SK-N-SH treated with all-trans-retinoic acid at 6 μM for 48 hours (cell line): ENCODE measurements around the gene ZNF524.

Source experiments
- ATAC-seq: fragments of 200-7000 bp; cut with Tn5 transposase; 3 replicates; pipeline ENCODE4 v1.9.1; 2020; ENCODE audit warnings: mild to moderate bottlenecking, moderate library complexity
- ARNTL ChIP-seq: fragments of 450-650 bp; formaldehyde crosslinking; IDR thresholded peaks from 2 replicates; pipeline ENCODE4 v1.5.0; 2020; ENCODE audit warnings: low read depth, mild to moderate bottlenecking, moderate library complexity, borderline replicate concordance
- BACH2 ChIP-seq: fragments of 250-450 bp; sonication (Bioruptor Pico); IDR thresholded peaks from 2 replicates; pipeline ENCODE4 v1.9.0; 2021; ENCODE audit warnings: mild to moderate bottlenecking, borderline replicate concordance
- CSDC2 ChIP-seq: fragments of 250-450 bp; sonication (Bioruptor Pico); IDR thresholded peaks from 2 replicates; pipeline ENCODE4 v1.5.0; 2020; ENCODE audit warnings: mild to moderate bottlenecking, moderate library complexity
- ESRRG ChIP-seq: fragments of 250-450 bp; sonication (Bioruptor Pico); IDR thresholded peaks from 2 replicates; pipeline ENCODE4 v1.6.1; 2021; ENCODE audit warnings: mild to moderate bottlenecking
- ISL1 ChIP-seq: fragments of 250-450 bp; sonication (Bioruptor Pico); IDR thresholded peaks from 2 replicates; pipeline ENCODE4 v2.1.2; 2022; ENCODE audit warnings: mild to moderate bottlenecking, moderate library complexity
- OSR1 ChIP-seq: fragments of 250-450 bp; sonication (Bioruptor Pico); IDR thresholded peaks from 2 replicates; pipeline ENCODE4 v1.8.0; 2022; ENCODE audit warnings: moderate library complexity, mild to moderate bottlenecking, inconsistent platforms
- PPARA ChIP-seq: fragments of 250-450 bp; sonication (Bioruptor Pico); IDR thresholded peaks from 2 replicates; pipeline ENCODE4 v1.5.0; 2020; ENCODE audit warnings: mild to moderate bottlenecking, borderline replicate concordance
- RARB ChIP-seq: fragments of 250-450 bp; sonication (Bioruptor Pico); IDR thresholded peaks from 2 replicates; pipeline ENCODE4 v1.8.0; 2021; ENCODE audit warnings: mild to moderate bottlenecking, moderate library complexity
- SNAI2 ChIP-seq: fragments of 250-450 bp; sonication (Bioruptor Pico); IDR thresholded peaks from 2 replicates; pipeline ENCODE4 v1.5.0; 2020; ENCODE audit warnings: mild to moderate bottlenecking, moderate library complexity
- TCF4 ChIP-seq: fragments of 250-450 bp; sonication (Bioruptor Pico); IDR thresholded peaks from 2 replicates; pipeline ENCODE4 v1.8.0; 2021; ENCODE audit warnings: mild to moderate bottlenecking, moderate library complexity, borderline replicate concordance
- TOX ChIP-seq: fragments of 250-450 bp; sonication (Bioruptor Pico); IDR thresholded peaks from 2 replicates; pipeline ENCODE4 v1.8.0; 2021; ENCODE audit warnings: mild to moderate bottlenecking, moderate library complexity, borderline replicate concordance
- ZC3H10 ChIP-seq: fragments of 250-450 bp; sonication (Bioruptor Pico); IDR thresholded peaks from 2 replicates; pipeline ENCODE4 v1.5.1; 2021; ENCODE audit warnings: mild to moderate bottlenecking, moderate library complexity
- ZFP3 ChIP-seq: fragments of 250-450 bp; sonication (Bioruptor Pico); IDR thresholded peaks from 2 replicates; pipeline ENCODE4 v1.5.0; 2020; ENCODE audit warnings: mild to moderate bottlenecking, moderate library complexity
- ZFP30 ChIP-seq: fragments of 450-650 bp; formaldehyde crosslinking; IDR thresholded peaks from 2 replicates; pipeline ENCODE4 v1.5.0; 2022; ENCODE audit warnings: mild to moderate bottlenecking, moderate library complexity
- ZNF565 ChIP-seq: fragments of 450-650 bp; formaldehyde crosslinking; conservative IDR thresholded peaks from 2 replicates; pipeline ENCODE4 v1.5.0; 2020; ENCODE audit warnings: low read depth, mild to moderate bottlenecking, moderate library complexity
- ZNF70 ChIP-seq: fragments of 450-650 bp; formaldehyde crosslinking; IDR thresholded peaks from 2 replicates; pipeline ENCODE4 v1.5.0; 2020; ENCODE audit warnings: mild to moderate bottlenecking, moderate library complexity
- TF ChIP-seq, protein P1 (sequence below): fragments of 250-450 bp; sonication (Bioruptor Pico); IDR thresholded peaks from 2 replicates; pipeline ENCODE4 v1.8.0; 2020; ENCODE audit warnings: mild to moderate bottlenecking, moderate library complexity, borderline replicate concordance
- TF ChIP-seq, protein P2 (sequence below): fragments of 250-450 bp; sonication (Bioruptor Pico); IDR thresholded peaks from 2 replicates; pipeline ENCODE4 v1.5.0; 2020; ENCODE audit warnings: mild to moderate bottlenecking, moderate library complexity
- TF ChIP-seq, protein P3 (sequence below): fragments of 250-450 bp; sonication (Bioruptor Pico); IDR thresholded peaks from 2 replicates; pipeline ENCODE4 v1.5.1; 2021; ENCODE audit warnings: mild to moderate bottlenecking, moderate library complexity
- TF ChIP-seq, protein P4 (sequence below): fragments of 250-450 bp; sonication (Bioruptor Pico); IDR thresholded peaks from 2 replicates; pipeline ENCODE4 v1.8.0; 2021; ENCODE audit warnings: low read depth, mild to moderate bottlenecking, moderate library complexity, borderline replicate concordance
- TF ChIP-seq, protein P5 (sequence below): fragments of 250-450 bp; sonication (Bioruptor Pico); IDR thresholded peaks from 2 replicates; pipeline ENCODE4 v1.5.1; 2020; ENCODE audit warnings: low read depth, mild to moderate bottlenecking, moderate library complexity

ZNF524 gene

DNA sequence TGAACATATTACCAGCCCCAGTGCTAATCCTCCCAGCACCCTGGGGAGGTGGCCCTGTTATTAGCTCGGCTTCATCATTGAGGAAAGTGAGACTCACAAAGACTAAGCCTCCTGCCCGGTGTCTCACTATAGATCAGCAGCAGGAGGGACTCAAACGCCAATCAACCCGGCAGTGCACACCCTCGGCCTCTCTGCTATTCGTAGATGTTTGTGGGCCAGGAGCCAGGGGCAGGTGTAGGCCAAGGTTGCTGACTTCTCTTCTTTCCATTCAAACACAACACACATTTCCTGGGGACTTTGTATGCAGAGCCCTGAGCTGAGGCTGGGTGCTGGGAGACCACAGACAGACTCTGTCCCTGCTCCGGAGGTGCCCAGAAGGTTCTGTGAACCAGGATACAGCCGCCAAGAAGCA lies 45.3 kb upstream of the ZNF524 start:
- TF ChIP-seq ZNF70 (CRISPR knock-in tag) (no peak), OSR1 (no peak), TOX (no peak)
- TF ChIP-seq, protein P1, sequence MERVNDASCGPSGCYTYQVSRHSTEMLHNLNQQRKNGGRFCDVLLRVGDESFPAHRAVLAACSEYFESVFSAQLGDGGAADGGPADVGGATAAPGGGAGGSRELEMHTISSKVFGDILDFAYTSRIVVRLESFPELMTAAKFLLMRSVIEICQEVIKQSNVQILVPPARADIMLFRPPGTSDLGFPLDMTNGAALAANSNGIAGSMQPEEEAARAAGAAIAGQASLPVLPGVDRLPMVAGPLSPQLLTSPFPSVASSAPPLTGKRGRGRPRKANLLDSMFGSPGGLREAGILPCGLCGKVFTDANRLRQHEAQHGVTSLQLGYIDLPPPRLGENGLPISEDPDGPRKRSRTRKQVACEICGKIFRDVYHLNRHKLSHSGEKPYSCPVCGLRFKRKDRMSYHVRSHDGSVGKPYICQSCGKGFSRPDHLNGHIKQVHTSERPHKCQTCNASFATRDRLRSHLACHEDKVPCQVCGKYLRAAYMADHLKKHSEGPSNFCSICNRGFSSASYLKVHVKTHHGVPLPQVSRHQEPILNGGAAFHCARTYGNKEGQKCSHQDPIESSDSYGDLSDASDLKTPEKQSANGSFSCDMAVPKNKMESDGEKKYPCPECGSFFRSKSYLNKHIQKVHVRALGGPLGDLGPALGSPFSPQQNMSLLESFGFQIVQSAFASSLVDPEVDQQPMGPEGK (CRISPR knock-in tag) = no peak
- TF ChIP-seq, all 23 proteins: peak for 0
- no peak for ATAC-seq

DNA sequence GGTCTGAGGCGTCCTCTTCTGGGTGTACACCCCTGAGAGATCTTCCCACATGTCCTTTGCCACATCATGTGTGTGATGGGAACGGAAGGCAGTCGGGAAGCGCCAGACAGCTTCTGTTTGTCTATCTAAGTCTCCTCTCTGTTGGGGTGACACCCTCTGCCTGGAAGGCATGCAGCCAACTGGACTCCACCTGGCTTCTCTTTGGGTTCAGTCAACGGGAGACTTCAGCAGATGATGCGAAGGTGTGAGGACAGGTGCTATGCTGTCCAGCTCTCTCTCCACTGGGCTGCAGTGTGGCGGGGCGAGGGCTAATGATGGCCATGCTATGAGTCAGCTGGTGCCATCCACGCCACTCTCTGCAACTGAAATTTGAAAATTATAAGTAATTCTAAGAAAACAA lies 40.4 kb upstream of the ZNF524 start:
- TF ChIP-seq SNAI2 (CRISPR knock-in tag) (no peak), ZC3H10 (CRISPR knock-in tag) (no peak), ZFP30 (CRISPR knock-in tag) (no peak), BACH2 (CRISPR knock-in tag) (no peak), CSDC2 (CRISPR knock-in tag) (no peak), ZNF70 (CRISPR knock-in tag) (no peak), ESRRG (CRISPR knock-in tag) (no peak), ZNF565 (no peak), ISL1 (CRISPR knock-in tag) (no peak), RARB (CRISPR knock-in tag) (no peak), ARNTL (CRISPR knock-in tag) (no peak), OSR1 (no peak), PPARA (CRISPR knock-in tag) (no peak), ZFP3 (CRISPR knock-in tag) (no peak)
- TF ChIP-seq, protein P2, sequence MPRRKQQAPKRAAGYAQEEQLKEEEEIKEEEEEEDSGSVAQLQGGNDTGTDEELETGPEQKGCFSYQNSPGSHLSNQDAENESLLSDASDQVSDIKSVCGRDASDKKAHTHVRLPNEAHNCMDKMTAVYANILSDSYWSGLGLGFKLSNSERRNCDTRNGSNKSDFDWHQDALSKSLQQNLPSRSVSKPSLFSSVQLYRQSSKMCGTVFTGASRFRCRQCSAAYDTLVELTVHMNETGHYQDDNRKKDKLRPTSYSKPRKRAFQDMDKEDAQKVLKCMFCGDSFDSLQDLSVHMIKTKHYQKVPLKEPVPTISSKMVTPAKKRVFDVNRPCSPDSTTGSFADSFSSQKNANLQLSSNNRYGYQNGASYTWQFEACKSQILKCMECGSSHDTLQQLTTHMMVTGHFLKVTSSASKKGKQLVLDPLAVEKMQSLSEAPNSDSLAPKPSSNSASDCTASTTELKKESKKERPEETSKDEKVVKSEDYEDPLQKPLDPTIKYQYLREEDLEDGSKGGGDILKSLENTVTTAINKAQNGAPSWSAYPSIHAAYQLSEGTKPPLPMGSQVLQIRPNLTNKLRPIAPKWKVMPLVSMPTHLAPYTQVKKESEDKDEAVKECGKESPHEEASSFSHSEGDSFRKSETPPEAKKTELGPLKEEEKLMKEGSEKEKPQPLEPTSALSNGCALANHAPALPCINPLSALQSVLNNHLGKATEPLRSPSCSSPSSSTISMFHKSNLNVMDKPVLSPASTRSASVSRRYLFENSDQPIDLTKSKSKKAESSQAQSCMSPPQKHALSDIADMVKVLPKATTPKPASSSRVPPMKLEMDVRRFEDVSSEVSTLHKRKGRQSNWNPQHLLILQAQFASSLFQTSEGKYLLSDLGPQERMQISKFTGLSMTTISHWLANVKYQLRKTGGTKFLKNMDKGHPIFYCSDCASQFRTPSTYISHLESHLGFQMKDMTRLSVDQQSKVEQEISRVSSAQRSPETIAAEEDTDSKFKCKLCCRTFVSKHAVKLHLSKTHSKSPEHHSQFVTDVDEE (CRISPR knock-in tag) = no peak
- TF ChIP-seq, protein P3, sequence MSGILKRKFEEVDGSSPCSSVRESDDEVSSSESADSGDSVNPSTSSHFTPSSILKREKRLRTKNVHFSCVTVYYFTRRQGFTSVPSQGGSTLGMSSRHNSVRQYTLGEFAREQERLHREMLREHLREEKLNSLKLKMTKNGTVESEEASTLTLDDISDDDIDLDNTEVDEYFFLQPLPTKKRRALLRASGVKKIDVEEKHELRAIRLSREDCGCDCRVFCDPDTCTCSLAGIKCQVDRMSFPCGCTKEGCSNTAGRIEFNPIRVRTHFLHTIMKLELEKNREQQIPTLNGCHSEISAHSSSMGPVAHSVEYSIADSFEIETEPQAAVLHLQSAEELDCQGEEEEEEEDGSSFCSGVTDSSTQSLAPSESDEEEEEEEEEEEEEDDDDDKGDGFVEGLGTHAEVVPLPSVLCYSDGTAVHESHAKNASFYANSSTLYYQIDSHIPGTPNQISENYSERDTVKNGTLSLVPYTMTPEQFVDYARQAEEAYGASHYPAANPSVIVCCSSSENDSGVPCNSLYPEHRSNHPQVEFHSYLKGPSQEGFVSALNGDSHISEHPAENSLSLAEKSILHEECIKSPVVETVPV = no peak
- TF ChIP-seq, protein P4, sequence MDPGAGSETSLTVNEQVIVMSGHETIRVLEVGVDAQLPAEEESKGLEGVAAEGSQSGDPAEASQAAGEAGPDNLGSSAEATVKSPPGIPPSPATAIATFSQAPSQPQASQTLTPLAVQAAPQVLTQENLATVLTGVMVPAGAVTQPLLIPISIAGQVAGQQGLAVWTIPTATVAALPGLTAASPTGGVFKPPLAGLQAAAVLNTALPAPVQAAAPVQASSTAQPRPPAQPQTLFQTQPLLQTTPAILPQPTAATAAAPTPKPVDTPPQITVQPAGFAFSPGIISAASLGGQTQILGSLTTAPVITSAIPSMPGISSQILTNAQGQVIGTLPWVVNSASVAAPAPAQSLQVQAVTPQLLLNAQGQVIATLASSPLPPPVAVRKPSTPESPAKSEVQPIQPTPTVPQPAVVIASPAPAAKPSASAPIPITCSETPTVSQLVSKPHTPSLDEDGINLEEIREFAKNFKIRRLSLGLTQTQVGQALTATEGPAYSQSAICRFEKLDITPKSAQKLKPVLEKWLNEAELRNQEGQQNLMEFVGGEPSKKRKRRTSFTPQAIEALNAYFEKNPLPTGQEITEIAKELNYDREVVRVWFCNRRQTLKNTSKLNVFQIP (CRISPR knock-in tag) = no peak
- ATAC-seq = no peak

DNA sequence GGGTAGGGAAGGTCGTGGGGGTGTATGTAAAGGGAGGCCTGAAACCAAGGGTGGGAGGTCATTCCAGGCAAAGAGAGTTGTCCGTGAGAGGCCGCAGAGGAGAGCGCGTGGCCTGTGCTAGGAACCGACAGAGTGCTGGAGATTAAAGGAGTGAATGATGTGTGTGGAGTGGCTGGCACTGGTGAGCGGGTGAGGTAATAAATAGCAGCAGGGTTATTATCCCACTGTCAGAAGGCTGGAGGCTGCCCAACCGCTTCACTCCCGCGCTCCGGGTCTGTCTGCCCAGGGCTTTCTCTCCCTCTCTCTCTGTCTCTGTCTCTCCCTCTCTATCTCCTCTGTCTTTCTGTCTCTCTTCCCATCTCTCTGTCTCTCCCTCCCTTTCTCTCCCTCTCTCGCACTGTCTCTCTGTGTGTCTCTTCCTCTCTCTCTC lies 36.8 kb upstream of the ZNF524 start:
- peak; percentile 82 for ATAC-seq
- TF ChIP-seq PPARA (CRISPR knock-in tag) (no peak), ZFP3 (CRISPR knock-in tag) (no peak), RARB (CRISPR knock-in tag) (no peak), ZFP30 (CRISPR knock-in tag) (no peak), OSR1 (no peak), TCF4 (no peak)
- TF ChIP-seq, protein P5, sequence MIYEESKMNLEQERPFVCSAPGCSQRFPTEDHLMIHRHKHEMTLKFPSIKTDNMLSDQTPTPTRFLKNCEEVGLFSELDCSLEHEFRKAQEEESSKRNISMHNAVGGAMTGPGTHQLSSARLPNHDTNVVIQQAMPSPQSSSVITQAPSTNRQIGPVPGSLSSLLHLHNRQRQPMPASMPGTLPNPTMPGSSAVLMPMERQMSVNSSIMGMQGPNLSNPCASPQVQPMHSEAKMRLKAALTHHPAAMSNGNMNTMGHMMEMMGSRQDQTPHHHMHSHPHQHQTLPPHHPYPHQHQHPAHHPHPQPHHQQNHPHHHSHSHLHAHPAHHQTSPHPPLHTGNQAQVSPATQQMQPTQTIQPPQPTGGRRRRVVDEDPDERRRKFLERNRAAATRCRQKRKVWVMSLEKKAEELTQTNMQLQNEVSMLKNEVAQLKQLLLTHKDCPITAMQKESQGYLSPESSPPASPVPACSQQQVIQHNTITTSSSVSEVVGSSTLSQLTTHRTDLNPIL (CRISPR knock-in tag) = no peak
- TF ChIP-seq, protein P2 (CRISPR knock-in tag) = no peak
- TF ChIP-seq, protein P1 (CRISPR knock-in tag) = no peak
